ENCODE results near the gene PARD3B. TPM values are rescaled to one million over a fixed set of nuclear protein-coding genes. Genes with fewer than 3 reads are reported as not detected.

The PARD3B gene
- total and polyA plus RNA-seq, 2 of the 13 experiments (the other 11 are each of a cell fraction or from before 2014, with no cell fraction given), result 0.71 to 2.3 TPM

DNA sequence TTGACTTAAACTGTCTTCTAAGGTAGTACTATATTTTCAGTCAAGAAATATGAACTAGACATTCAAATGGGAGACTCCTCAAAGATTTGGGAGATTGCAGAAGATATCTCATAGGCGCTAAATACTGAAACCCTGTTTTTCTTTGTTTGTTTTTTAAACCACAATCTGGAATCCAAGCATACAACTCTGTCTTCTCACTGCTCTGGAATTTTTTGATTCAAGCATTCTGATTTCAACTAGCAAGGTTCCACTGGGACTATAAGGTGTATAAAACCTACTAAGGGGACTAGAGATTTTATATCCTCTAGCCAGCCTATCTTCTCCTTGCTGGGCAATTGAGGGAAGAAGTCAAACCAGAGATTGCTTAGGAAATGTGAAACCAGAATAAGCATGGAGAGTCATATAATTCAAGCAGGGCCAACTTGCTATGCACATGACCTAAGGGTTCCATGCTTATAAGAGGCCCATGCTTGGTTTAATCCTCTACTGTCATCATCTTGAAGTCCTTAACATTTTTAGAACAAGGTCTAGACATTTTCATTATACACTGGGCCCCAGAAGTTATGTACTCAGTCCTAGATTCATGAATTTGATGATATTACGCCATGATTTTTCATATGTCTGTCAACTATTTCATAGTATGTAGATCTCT is 405.5 kb downstream of the PARD3B start (continued):
- TF ChIP-seq, protein P1, sequence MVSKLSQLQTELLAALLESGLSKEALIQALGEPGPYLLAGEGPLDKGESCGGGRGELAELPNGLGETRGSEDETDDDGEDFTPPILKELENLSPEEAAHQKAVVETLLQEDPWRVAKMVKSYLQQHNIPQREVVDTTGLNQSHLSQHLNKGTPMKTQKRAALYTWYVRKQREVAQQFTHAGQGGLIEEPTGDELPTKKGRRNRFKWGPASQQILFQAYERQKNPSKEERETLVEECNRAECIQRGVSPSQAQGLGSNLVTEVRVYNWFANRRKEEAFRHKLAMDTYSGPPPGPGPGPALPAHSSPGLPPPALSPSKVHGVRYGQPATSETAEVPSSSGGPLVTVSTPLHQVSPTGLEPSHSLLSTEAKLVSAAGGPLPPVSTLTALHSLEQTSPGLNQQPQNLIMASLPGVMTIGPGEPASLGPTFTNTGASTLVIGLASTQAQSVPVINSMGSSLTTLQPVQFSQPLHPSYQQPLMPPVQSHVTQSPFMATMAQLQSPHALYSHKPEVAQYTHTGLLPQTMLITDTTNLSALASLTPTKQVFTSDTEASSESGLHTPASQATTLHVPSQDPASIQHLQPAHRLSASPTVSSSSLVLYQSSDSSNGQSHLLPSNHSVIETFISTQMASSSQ (IDR thresholded peaks at IDR 0.05; ENCODE audit: low read depth), result no peak
- TF ChIP-seq, protein P1 (CRISPR knock-in tag; IDR thresholded peaks at IDR 0.05; ENCODE audit: borderline replicate concordance), result no peak
- TF ChIP-seq ZBTB3 (CRISPR knock-in tag; IDR thresholded peaks at IDR 0.05; ENCODE audit: borderline replicate concordance, low read depth) (no peak), NFIC (IDR thresholded peaks at IDR 0.05; ENCODE audit: low read length) (no peak)
- TF ChIP-seq, protein P2, sequence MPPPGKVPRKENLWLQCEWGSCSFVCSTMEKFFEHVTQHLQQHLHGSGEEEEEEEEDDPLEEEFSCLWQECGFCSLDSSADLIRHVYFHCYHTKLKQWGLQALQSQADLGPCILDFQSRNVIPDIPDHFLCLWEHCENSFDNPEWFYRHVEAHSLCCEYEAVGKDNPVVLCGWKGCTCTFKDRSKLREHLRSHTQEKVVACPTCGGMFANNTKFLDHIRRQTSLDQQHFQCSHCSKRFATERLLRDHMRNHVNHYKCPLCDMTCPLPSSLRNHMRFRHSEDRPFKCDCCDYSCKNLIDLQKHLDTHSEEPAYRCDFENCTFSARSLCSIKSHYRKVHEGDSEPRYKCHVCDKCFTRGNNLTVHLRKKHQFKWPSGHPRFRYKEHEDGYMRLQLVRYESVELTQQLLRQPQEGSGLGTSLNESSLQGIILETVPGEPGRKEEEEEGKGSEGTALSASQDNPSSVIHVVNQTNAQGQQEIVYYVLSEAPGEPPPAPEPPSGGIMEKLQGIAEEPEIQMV (CRISPR knock-in tag; IDR thresholded peaks at IDR 0.05; ENCODE audit: low read depth), result no peak
- TF ChIP-seq, protein P3, sequence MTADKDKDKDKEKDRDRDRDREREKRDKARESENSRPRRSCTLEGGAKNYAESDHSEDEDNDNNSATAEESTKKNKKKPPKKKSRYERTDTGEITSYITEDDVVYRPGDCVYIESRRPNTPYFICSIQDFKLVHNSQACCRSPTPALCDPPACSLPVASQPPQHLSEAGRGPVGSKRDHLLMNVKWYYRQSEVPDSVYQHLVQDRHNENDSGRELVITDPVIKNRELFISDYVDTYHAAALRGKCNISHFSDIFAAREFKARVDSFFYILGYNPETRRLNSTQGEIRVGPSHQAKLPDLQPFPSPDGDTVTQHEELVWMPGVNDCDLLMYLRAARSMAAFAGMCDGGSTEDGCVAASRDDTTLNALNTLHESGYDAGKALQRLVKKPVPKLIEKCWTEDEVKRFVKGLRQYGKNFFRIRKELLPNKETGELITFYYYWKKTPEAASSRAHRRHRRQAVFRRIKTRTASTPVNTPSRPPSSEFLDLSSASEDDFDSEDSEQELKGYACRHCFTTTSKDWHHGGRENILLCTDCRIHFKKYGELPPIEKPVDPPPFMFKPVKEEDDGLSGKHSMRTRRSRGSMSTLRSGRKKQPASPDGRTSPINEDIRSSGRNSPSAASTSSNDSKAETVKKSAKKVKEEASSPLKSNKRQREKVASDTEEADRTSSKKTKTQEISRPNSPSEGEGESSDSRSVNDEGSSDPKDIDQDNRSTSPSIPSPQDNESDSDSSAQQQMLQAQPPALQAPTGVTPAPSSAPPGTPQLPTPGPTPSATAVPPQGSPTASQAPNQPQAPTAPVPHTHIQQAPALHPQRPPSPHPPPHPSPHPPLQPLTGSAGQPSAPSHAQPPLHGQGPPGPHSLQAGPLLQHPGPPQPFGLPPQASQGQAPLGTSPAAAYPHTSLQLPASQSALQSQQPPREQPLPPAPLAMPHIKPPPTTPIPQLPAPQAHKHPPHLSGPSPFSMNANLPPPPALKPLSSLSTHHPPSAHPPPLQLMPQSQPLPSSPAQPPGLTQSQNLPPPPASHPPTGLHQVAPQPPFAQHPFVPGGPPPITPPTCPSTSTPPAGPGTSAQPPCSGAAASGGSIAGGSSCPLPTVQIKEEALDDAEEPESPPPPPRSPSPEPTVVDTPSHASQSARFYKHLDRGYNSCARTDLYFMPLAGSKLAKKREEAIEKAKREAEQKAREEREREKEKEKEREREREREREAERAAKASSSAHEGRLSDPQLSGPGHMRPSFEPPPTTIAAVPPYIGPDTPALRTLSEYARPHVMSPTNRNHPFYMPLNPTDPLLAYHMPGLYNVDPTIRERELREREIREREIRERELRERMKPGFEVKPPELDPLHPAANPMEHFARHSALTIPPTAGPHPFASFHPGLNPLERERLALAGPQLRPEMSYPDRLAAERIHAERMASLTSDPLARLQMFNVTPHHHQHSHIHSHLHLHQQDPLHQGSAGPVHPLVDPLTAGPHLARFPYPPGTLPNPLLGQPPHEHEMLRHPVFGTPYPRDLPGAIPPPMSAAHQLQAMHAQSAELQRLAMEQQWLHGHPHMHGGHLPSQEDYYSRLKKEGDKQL (CRISPR knock-in tag; IDR thresholded peaks at IDR 0.05; ENCODE audit: low read depth), result no peak

Data from HepG2 (cell line).